Endothelial cell of umbilical vein (primary cell): Measurements from ENCODE around the gene DNAH1. TPM values are rescaled to one million over a fixed set of nuclear protein-coding genes. Genes with fewer than 3 reads are reported as not detected.

Experiments used
- BruUV-seq: library from RNA; stranded (reverse); fragments of 400-500 nt; replicated peaks from 2 replicates; lab custom pipeline; 2021; lab: Mats Ljungman, UMichigan
- CTCF ChIA-PET: fragments of 300-600, 350-600 bp; sonication (Branson Sonifier 250); formaldehyde crosslinking; loops from one replicate; lab custom pipeline; 2021; ENCODE audit warnings: antibody characterized with exemption, inconsistent platforms; lab: Charles Lee
- POLR2A ChIA-PET: fragments of 300-600, 350-600 bp; sonication (Branson Sonifier 250); formaldehyde crosslinking; loops from one replicate; lab custom pipeline; 2021; ENCODE audit warnings: antibody characterized with exemption, inconsistent platforms; lab: Charles Lee
- DNase-seq: peaks from one replicate; pipeline ENCODE4 v3.0.0-alpha.2; 2011; ENCODE audit warnings: low read depth, low spot score
- FAIRE-seq: peaks from 2 replicates; lab custom pipeline; 2011; peaks lifted over from hg19 to GRCh38; lab: Jason Lieb, UNC
- H2AFZ ChIP-seq: 2 replicates; pipeline ENCODE4 v1.6.0; 2012; ENCODE audit warnings: low read depth, low read length, control low read depth, inconsistent platforms
- H3K27ac ChIP-seq: 2 replicates; pipeline ENCODE4 v1.5.1; 2011; ENCODE audit warnings: low read depth, mild to moderate bottlenecking, control low read depth, low read length, moderate library complexity; ENCODE audit not compliant: insufficient read depth
- H3K27me3 ChIP-seq, 2 experiments: 2 replicates each; pipeline versions ENCODE4 v1.6.0 to v1.6.1; 2011; ENCODE audit warnings: low read length in 2 of 2, mixed read lengths in 1 of 2; ENCODE audit not compliant: control insufficient read depth in 2 of 2, insufficient read depth in 2 of 2
- H3K36me3 ChIP-seq, 2 experiments: 2 replicates in 1 of 2; 3 replicates in 1 of 2; pipeline ENCODE4 v1.5.1; 2011; ENCODE audit warnings: low read length in 2 of 2, mild to moderate bottlenecking in 1 of 2, moderate library complexity in 1 of 2; ENCODE audit not compliant: control insufficient read depth in 2 of 2, insufficient read depth in 2 of 2; ENCODE audit errors: extremely low read depth in 1 of 2
- H3K4me1 ChIP-seq: 3 replicates; pipeline ENCODE4 v1.5.1; 2011; ENCODE audit warnings: mild to moderate bottlenecking, low read length; ENCODE audit not compliant: control insufficient read depth, insufficient read depth; ENCODE audit errors: extremely low read depth
- H3K4me2 ChIP-seq: 2 replicates; pipeline ENCODE4 v1.6.1; 2011; ENCODE audit warnings: low read length, control low read depth, mixed read lengths; ENCODE audit not compliant: insufficient read depth
- H3K4me3 ChIP-seq, 3 experiments: fragments of 200-600 bp in 1 of 3; sonication (generic), shearing (Covaris generic) in 1 of 3; replicated peaks in 1 of 3; 2 replicates each; pipeline ENCODE4 v1.5.1; 2011 to 2016; ENCODE audit warnings: control low read depth in 3 of 3, low read length in 3 of 3, mild to moderate bottlenecking in 2 of 3, inconsistent platforms in 1 of 3, low read depth in 1 of 3, moderate library complexity in 1 of 3; ENCODE audit not compliant: insufficient read depth in 1 of 3
- H3K79me2 ChIP-seq: 2 replicates; pipeline ENCODE4 v1.6.0; 2012; ENCODE audit warnings: low read length, inconsistent platforms; ENCODE audit not compliant: control insufficient read depth, insufficient read depth
- H3K9ac ChIP-seq: replicated peaks from 2 replicates; pipeline ENCODE3; 2011; ENCODE audit warnings: low read length, control low read depth; ENCODE audit not compliant: insufficient read depth; ENCODE audit errors: extremely low read depth
- H3K9me1 ChIP-seq: replicated peaks from 3 replicates; pipeline ENCODE4 v1.6.0; 2011; ENCODE audit warnings: mild to moderate bottlenecking, low read length; ENCODE audit not compliant: control insufficient read depth, insufficient read depth; ENCODE audit errors: extremely low read depth
- H3K9me3 ChIP-seq: replicated peaks from 2 replicates; pipeline ENCODE4 v1.5.1; 2012; ENCODE audit warnings: low read length, inconsistent platforms; ENCODE audit not compliant: control insufficient read depth, insufficient read depth
- H4K20me1 ChIP-seq: replicated peaks from 2 replicates; pipeline ENCODE3; 2011; ENCODE audit warnings: mild to moderate bottlenecking, low read length; ENCODE audit not compliant: control insufficient read depth, insufficient read depth; ENCODE audit errors: extremely low read depth
- GATA2 ChIP-seq: IDR thresholded peaks from 2 replicates; pipeline ENCODE4 v1.7.0; 2011; ENCODE audit warnings: low read depth, mild to moderate bottlenecking, moderate library complexity, mixed read lengths, low read length; ENCODE audit not compliant: insufficient read length, insufficient read depth
- JUN ChIP-seq: IDR thresholded peaks from 2 replicates; pipeline ENCODE4 v1.6.1; 2011; ENCODE audit warnings: borderline replicate concordance, low read depth; ENCODE audit not compliant: insufficient read length, insufficient read depth
- MYC ChIP-seq: IDR thresholded peaks from one replicate; pipeline ENCODE4 v1.6.1; 2011; ENCODE audit warnings: mild to moderate bottlenecking, low read depth, low read length
- POLR2A ChIP-seq: IDR thresholded peaks from 2 replicates; pipeline ENCODE4 v1.6.1; 2012; ENCODE audit warnings: low read depth, mild to moderate bottlenecking, control low read depth, low read length
- POLR2AphosphoS5 ChIP-seq: IDR thresholded peaks from 2 replicates; pipeline ENCODE4 v1.6.1; 2012; ENCODE audit warnings: low read depth, mild to moderate bottlenecking, control low read depth, low read length, moderate library complexity; ENCODE audit not compliant: insufficient read depth
- dilution Hi-C: fragments of 300-500 bp; cut with MboI; formaldehyde crosslinking; loops from one replicate; pipeline ENCODE4 v1.15.0; 2019; ENCODE audit warnings: low sequenced_read_pairs; ENCODE audit not compliant: extremely low pct_ligation_motif_present
- intact Hi-C: fragments of 100-400 bp; cut with micrococcal nuclease; formaldehyde crosslinking; loops from one replicate; pipeline ENCODE4 v1.10.0; 2022
- polyA plus RNA-seq, 4 experiments: library from polyadenylated mRNA; depleted of rRNA in 3 of 4; stranded (reverse) in 3 of 4; unstranded in 1 of 4; fragments of >200 nt; gene quantifications; 2 replicates each; pipeline versions ENCODE4 v1.2.1 to v1.2.3, GENCODE V29; 2011 to 2012; ENCODE audit warnings: missing spikeins in 1 of 4
- total RNA-seq: library from RNA; stranded (reverse); gene quantifications from 2 replicates; pipeline ENCODE4 v1.2.3, GENCODE V29; 2021
- TF ChIP-seq, protein P1 (sequence below): IDR thresholded peaks from 2 replicates; pipeline ENCODE4 v1.6.1; 2011; ENCODE audit not compliant: insufficient read depth, insufficient read length
- TF ChIP-seq, protein P2 (sequence below), 2 donors: IDR thresholded peaks; 1 replicate in 1 of 2; 2 replicates in 1 of 2; pipeline ENCODE4 v1.5.1; 2011; ENCODE audit warnings: low read length in 2 of 2, mild to moderate bottlenecking in 2 of 2, moderate library complexity in 2 of 2, control low read depth in 1 of 2, inconsistent platforms in 1 of 2, low read depth in 1 of 2; ENCODE audit not compliant: insufficient read depth in 1 of 2; ENCODE audit errors: extremely low read depth in 1 of 2

Gene DNAH1
- total and polyA plus RNA-seq, 2 donors (not counting 3 experiments of a cell fraction or from before 2014, with no cell fraction given), result 5.8 to 6.0 TPM

DNA sequence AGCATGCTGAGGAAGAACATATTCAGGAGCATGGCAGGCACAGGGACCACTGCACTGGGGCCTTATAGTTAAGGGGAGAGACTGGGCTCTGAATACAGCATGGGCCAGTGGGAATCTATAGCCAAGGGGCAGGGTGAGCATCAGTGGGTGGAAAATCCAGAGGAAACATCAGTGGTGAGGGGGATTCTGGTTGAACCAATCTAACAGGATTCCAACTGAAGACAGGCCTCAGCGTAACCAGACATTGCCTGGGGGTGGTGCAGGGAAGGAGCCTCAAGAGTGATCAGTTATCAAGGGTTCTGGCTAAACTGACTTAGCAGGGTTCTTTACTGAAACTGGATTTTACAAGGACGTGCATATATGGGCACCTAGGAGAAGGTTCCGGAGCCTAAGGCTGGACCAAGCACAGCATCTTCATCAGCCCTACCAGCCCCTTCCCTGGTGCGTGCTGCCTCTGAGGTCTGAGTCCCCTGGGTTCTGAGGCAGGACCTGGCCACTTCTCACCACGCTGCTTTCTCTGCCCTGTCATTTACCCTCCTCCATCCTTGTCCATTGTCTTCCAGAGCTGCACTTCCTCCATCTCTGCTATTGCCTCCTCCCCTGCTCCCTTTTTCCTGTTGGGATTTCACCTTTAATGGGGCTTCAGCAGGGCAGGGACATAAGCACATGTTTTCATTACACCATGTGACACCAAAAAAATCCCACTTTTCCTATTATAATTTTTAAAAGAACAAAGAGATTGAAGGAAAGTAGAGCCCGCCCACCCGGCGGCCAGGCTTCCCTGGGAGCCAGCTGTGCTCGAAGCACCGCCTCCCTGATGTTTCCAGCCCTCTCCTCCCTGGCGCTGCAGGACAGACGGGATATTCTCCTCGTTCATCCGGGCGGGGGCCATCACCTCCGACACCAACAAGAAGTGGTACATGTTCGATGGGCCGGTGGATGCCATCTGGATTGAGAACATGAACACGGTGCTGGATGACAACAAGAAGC lies 52.1 kb downstream of the DNAH1 start:
- H3K4me2 ChIP-seq, result no peak overlapping the region
- H4K20me1 ChIP-seq, result no peaks in the 10 kb centered on the region
- peaks cover under 1 to 5% of the 10 kb centered on the region in 2 experiments for H3K27me3 ChIP-seq
- no peaks in the 10 kb centered on the region for H3K79me2 ChIP-seq
- no peaks in the 10 kb centered on the region for H3K36me3 ChIP-seq
- intact Hi-C loops (no loop called here), dilution Hi-C loops (no loop called here)
- FAIRE-seq (peak; percentile 68), DNase-seq (peak; percentile 52)
- no peak overlapping the region for H3K9ac ChIP-seq
- no peaks in the 10 kb centered on the region for H3K9me1 ChIP-seq
- H3K27ac ChIP-seq, result no peak overlapping the region
- H3K9me3 ChIP-seq, result no peaks in the 10 kb centered on the region
- no peak overlapping the region for H3K4me3 ChIP-seq
- ChIA-PET POLR2A (no interaction called here), CTCF (interaction anchor here (1.1 to 1.9 kb wide), 4 partner anchors 17 to 78 kb away, joined by 3 to 8 read pairs (median 4); no protein-coding TSS in a partner anchor)
- peak overlapping the region; percentile 45 for H2AFZ ChIP-seq
- BruUV-seq, result no TSS peak
- peak; percentile 20 for TF ChIP-seq POLR2A
- TF ChIP-seq, protein P1, sequence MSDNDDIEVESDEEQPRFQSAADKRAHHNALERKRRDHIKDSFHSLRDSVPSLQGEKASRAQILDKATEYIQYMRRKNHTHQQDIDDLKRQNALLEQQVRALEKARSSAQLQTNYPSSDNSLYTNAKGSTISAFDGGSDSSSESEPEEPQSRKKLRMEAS, result no peak
- H3K4me1 ChIP-seq, result peaks cover 4% of the 10 kb centered on the region

DNA sequence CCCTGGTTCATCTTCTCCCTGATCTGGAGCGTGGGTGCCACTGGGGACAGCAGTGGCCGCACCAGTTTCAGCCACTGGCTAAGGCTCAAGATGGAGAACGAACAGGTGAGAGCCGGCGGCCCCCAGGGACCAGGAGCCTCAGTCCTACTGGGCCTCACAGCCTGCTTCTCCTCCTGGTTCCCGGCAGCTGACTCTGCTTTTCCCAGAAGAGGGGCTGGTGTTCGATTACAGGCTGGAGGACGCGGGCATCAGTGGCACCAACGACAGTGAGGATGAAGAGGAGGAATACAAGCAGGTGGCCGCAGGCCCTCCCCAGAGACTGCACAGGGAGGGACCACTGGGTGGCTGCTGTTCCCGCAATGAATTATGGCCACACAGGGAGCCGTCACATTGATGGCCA lies 54.4 kb downstream of the DNAH1 start:
- no peak overlapping the region for H3K4me2 ChIP-seq
- no peak overlapping the region for H3K9ac ChIP-seq
- CTCF ChIA-PET, result interaction anchor here (1.3 kb wide), 1 partner anchor 31 kb away, joined by 3 read pairs; no protein-coding TSS in a partner anchor
- FAIRE-seq (no peak), DNase-seq (no peak)
- TF ChIP-seq, protein P2, sequence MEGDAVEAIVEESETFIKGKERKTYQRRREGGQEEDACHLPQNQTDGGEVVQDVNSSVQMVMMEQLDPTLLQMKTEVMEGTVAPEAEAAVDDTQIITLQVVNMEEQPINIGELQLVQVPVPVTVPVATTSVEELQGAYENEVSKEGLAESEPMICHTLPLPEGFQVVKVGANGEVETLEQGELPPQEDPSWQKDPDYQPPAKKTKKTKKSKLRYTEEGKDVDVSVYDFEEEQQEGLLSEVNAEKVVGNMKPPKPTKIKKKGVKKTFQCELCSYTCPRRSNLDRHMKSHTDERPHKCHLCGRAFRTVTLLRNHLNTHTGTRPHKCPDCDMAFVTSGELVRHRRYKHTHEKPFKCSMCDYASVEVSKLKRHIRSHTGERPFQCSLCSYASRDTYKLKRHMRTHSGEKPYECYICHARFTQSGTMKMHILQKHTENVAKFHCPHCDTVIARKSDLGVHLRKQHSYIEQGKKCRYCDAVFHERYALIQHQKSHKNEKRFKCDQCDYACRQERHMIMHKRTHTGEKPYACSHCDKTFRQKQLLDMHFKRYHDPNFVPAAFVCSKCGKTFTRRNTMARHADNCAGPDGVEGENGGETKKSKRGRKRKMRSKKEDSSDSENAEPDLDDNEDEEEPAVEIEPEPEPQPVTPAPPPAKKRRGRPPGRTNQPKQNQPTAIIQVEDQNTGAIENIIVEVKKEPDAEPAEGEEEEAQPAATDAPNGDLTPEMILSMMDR (IDR thresholded peaks at IDR 0.05; ENCODE audit: extremely low read depth in 1 of 2, insufficient read depth in 1 of 2, low read depth in 1 of 2, low read length in 2 of 2), result no peak
- no peak for TF ChIP-seq JUN
- TF ChIP-seq, protein P1, result no peak
- TF ChIP-seq MYC, result no peak
- TF ChIP-seq POLR2AphosphoS5, result no peak
- TF ChIP-seq GATA2, result no peak
- dilution Hi-C loops, result no loop called here
- peaks cover 4% of the 10 kb centered on the region for H3K4me1 ChIP-seq
- H3K9me1 ChIP-seq, result no peaks in the 10 kb centered on the region
- H3K27me3 ChIP-seq, result peaks cover 8 to 15% of the 10 kb centered on the region in 2 experiments
- H3K27ac ChIP-seq, result no peak overlapping the region
- no peak overlapping the region for H2AFZ ChIP-seq
- BruUV-seq, result no TSS peak
- POLR2A ChIA-PET, result no interaction called here
- no peaks in the 10 kb centered on the region for H3K79me2 ChIP-seq
- H3K4me3 ChIP-seq, result no peak overlapping the region
- intact Hi-C loops, result no loop called here
- no peaks in the 10 kb centered on the region for H3K36me3 ChIP-seq
- no peaks in the 10 kb centered on the region for H3K9me3 ChIP-seq
- no peaks in the 10 kb centered on the region for H4K20me1 ChIP-seq
